Measurements from ENCODE around the gene FYN.

FYN gene

GRCh38 chr6:111674883-111675282 is 198.4 kb downstream of the FYN start:
- DNase-seq, result no peak

- DNase-seq, result no peak
Observed at GRCh38 chr6:111674413-111674812, 198.8 kb downstream of the FYN start.

GRCh38 chr6:111673937-111674336 is 199.3 kb downstream of the FYN start:
- no peak for DNase-seq

GRCh38 chr6:111673532-111673931 is 199.7 kb downstream of the FYN start:
- DNase-seq, result no peak

- no peak for DNase-seq
Observed at GRCh38 chr6:111672761-111673450, 200.3 kb downstream of the FYN start.

GRCh38 chr6:111669326-111669725 is 203.9 kb downstream of the FYN start:
- no peak for DNase-seq

GRCh38 chr6:111668410-111668809 is 204.8 kb downstream of the FYN start:
- DNase-seq, result no peak

GRCh38 chr6:111667931-111668330 is 205.3 kb downstream of the FYN start:
- DNase-seq, result no peak

- DNase-seq, result no peak
Observed at GRCh38 chr6:111666847-111667246, 206.4 kb downstream of the FYN start.

GRCh38 chr6:111664565-111665030 is 208.7 kb downstream of the FYN start:
- DNase-seq, result no peak

GRCh38 chr6:111663692-111664564 is 209.3 kb downstream of the FYN start:
- no peak for DNase-seq

GRCh38 chr6:111662794-111663593 is 210.3 kb downstream of the FYN start:
- DNase-seq, result no peak

GRCh38 chr6:111662072-111662793 is 211.0 kb downstream of the FYN start:
- DNase-seq, result no peak

GRCh38 chr6:111661541-111662061 is 211.7 kb downstream of the FYN start:
- DNase-seq, result no peak

GRCh38 chr6:111660531-111660930 is 212.7 kb downstream of the FYN start:
- DNase-seq, result no peak

GRCh38 chr6:111658462-111659154 is 214.6 kb downstream of the FYN start:
- no peak for DNase-seq

- DNase-seq, result no peak
Observed at GRCh38 chr6:111657146-111657545, 216.1 kb downstream of the FYN start.

GRCh38 chr6:111653979-111654378 is 219.3 kb downstream of the FYN start:
- DNase-seq, result no peak

- DNase-seq, result no peak
Observed at GRCh38 chr6:111653434-111653833, 219.8 kb downstream of the FYN start.

GRCh38 chr6:111652156-111652555 is 221.1 kb downstream of the FYN start:
- DNase-seq, result no peak

- DNase-seq, result no peak
Observed at GRCh38 chr6:111651185-111652034, 221.8 kb downstream of the FYN start.
